Suppressor macrophage (primary cell): ENCODE data around the gene WDR45B.
A peak's percentile ranks its signal among the peaks of the same experiment; 100 is the strongest.

Experiments
- DNase-seq, 4 experiments: peaks; one replicate each; pipeline ENCODE4 v3.0.0-alpha.2; 2020 to 2022
- total RNA-seq, 17 experiments: gene quantifications; one replicate each; lab custom pipeline; 2026; ENCODE audit warnings: mixed read lengths in 6 of 17, inconsistent platforms in 3 of 17; lab: John Stamatoyannopoulos, UW

Gene WDR45B
- total RNA-seq, result 54.0 to 99.2 (median 80.0) reads per million in 17 experiments

DNA sequence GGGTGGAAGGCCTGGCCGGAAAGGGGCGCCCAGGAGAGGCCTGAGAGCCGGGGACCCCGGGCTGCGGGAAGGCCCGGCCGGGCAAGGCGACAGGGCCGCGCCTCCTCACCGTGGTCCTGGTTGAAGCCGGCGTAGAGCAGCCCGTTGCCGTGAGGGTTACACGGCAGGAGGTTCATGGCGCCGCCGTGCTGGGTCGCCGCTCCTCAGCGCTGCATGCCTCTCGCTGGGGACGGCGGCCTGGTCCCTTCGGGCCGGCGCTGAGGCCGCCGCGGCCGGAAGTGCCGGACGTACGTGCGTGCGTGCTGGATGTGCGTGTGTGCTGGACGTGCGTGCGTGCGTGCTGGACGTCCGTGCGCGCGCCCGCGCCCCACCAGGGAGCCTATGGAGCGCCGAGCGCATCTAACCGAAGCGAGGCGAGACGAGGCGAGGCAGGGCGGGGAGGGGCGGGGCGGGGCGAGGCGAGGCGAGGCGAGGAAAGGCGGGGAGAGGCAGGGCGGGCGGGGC is at the start of gene WDR45B:
Gene WDR45B (minus strand): TSS at position 280 of the 504 bp plus-strand sequence. CDS start 104 bp downstream, at position 176.
- peak; percentile 98 to 99 (median 98) for DNase-seq

DNA sequence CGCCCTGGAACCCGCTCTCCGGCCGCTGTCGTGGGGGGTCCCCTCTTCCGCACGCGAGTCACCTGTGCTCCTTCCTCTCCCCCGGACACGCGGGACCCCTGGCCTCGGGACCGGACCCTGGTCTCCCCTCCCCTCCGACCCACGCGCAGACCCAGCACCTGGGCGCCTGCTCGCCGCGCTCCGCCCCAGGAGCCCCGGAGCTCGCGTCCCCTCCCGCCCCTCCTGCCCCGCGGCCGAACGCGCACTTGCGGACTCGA is 49.5 kb upstream of the WDR45B start:
- DNase-seq, result no peak

DNA sequence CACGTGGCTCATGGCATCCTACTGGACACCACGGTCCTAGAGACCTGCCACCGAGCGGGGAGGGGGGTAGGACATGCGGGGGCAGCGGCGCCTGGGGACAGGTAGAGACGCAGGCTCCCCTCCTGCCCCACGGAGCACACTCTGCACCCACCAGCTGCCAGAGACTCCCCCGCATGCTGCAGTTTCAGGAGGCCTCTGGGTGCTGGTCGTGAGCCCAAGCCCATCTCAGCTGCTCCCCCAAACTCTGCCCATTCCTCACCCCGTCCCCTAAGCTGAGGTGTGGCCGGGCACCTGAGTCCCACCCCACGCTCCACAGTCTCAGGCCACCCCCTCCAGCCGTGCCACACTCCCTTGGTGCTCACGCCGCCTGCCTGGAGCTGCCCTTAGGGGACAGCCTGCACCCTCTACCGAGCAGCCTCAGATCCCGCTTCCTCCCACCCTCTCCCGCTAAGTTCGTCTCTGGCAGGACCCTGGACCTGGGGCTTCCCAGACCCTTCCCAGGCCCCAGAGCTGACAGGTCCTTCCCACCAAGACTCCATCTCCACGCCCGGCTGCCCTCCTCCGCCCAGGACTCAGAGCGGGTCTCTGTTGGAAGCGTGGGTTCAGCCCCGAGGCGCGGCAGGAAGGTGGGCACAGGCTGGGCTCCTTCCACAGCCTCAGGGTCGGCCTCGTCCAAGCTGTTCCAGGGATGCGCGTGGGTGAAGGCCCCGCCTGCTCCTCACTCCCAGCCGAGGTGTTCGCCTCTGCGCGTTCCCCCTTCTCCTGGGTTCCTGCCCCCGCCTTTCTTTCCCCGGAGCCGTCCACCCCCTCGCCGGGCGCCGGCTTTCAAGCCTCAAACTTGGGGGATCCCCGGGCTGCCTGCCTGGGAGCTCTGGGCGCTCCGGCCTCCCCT is 48.9 kb upstream of the WDR45B start:
- peak in 1 of 4 experiments; percentile 34 for DNase-seq

GRCh38 chr17:82696259-82696658 is 48.0 kb upstream of the WDR45B start:
- DNase-seq, result no peak

DNA sequence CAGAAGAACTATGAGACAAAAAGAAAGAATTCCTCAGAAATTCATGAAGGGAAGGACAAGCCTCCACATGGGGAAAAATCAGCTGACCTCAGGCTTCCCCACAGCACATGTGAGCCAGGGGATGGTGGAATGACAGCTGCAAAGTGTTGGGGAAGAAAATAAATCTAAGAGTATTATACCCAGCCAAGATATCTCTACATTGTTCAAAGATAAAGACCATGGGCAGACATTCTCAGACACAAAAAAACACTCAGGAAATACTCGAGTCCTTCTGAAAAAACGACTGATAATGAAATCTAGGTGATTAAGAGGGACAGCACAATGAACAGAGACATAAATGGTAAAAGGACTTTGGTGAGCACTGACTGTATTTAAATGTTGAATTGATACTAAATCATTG is 46.4 kb upstream of the WDR45B start:
- no peak for DNase-seq

DNA sequence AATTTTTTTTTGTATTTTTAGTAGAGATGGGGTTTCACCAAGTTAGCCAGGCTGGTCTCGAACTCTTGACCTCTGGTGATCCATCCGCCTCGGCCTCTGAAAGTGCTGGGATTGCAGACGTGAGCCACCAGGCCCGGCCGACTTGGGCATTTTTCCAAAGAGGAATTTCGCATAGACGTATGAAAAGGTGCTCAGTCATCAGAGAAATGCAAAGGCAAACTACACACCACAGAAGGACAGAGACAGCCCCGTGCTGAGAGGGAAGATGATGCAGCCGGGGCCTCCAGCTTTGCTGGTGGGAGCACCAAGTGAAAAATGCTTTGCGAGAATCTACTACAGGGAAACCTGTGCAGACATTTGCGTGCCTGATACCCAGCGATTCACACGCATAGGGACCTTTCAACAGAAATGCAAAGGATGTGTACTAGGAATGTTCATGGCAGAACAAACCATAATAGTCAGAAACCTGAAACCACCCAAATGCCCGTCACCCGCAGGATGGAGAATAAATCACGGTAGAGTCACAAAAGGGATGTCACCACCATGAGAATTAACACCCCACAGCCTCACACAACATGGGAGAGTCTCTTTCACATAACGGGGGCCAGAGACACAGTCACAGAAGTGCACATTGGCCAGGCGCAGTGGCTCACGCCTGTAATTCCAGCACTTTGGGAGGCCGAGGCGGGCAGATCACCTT is 45.1 kb upstream of the WDR45B start:
- DNase-seq, result no peak

DNA sequence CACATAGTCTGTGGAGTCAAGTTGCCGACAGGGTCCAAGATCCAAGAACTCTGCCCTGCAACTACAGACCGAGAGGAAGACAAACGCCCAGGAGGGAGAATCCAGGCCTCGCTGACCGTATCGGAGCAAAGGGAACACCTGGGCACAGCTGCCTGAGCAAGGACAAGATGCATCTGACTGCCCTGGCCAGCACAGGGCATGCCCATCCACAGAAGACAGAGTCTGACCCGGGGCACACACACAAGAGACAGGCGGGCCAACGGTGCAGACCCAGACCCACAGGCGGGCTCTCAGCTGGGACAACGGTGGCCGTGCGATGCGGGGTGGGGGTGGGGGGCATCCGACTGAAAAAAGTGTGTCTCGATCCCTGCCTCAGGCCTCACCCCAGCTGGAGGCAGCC is 44.0 kb upstream of the WDR45B start:
- no peak for DNase-seq

GRCh38 chr17:82691714-82692113 is 43.5 kb upstream of the WDR45B start:
- DNase-seq, result no peak

DNA sequence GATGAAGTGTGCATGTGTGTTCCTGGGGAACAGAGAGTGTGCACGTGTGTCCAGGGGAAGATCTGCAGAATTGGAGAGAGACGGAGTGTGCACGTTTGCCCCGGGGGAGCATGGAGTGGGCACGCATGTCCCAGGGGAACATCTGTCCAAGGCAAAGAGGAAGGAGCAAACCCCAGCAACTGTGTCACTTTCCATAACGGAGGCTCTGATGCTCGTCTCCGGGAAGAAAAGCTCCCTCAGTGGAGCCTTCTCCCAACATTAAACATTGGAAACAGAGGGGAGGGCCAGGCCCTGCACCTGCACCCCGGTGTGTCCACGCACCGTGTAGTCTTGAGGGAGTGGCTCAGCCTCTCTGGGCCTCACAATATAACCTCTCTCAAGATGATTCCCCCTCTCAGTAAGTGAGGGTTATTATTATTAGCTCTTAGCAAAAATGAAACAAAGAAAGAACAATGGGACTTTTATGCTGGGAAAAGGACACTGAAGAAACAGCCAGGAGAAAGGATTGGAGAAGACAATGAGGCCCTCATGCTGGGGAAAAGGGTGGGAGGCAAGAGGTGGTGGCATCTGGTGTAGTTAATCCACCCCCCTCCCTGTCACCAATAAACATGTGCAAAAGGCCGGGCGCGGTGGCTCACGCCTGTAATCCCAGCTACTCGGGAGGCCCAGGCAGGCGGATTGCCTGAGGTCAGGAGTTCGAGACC is 42.7 kb upstream of the WDR45B start:
- DNase-seq, result no peak

GRCh38 chr17:82689077-82689476 is 40.8 kb upstream of the WDR45B start:
- DNase-seq, result no peak

GRCh38 chr17:82687871-82688270 is 39.6 kb upstream of the WDR45B start:
- no peak for DNase-seq

- no peak for DNase-seq
These were observed 39.2 kb upstream of the WDR45B start for GRCh38 chr17:82687375-82687861.

- DNase-seq, result no peak
These were observed 38.4 kb upstream of the WDR45B start for GRCh38 chr17:82686366-82687324.

- DNase-seq, result no peak
These were observed 37.0 kb upstream of the WDR45B start for GRCh38 chr17:82685291-82685690.

DNA sequence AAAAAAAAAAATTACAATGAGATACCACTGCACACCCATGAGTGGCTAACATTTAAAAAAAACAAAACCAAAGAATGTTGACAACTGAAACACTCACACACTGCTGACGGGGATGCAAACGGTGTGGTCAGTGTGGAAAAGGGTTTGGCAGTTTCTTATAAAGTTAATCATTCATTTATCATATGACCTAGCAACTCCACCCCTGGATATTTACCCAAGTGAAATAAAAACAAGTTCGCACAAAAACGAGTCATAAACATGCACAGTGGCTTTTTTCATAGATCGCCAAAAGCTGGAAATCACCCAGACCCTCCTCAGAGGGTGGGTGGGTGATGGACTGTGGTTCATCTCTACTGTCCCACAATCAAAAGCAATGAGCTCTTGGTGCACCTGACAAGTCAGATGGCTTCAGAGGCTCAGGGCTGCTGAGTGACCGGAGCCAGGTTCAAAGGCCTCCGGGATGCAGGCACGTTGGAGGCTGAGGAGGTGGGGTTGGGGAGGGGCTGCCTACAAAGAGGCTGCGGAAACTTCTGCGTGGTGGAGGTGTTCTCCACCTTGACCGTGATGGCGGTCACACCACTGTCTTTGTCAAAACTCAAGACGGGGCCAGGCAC is 36.1 kb upstream of the WDR45B start:
- no peak for DNase-seq

DNA sequence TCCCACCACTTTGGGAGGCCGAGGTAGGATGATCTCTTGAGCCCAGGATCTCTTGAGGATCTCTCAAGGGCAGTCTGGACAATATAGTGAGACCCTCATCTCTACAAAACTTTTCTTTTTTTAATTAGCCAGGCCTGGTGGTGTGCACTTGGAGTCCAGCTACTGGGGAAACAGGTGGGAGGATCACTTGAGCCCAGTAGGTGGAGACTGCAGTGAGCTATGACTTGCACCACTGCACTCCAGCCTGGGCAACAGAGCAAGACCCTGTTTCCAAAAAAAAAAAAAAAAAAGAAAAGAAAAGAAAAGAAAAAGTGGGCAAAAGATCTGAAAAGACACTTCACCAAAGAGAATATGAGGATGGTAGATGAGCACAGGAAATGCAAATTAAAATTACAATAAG is 35.3 kb upstream of the WDR45B start:
- no peak for DNase-seq

GRCh38 chr17:82681547-82681946 is 33.3 kb upstream of the WDR45B start:
- DNase-seq, result no peak

GRCh38 chr17:82679586-82680465 is 31.6 kb upstream of the WDR45B start:
- no peak for DNase-seq

- DNase-seq, result no peak
These were observed 30.1 kb upstream of the WDR45B start for GRCh38 chr17:82678265-82678891.
